ENCODE measurements around the gene CRIP1. TPM values are rescaled to one million over a fixed set of nuclear protein-coding genes. Genes with fewer than 3 reads are reported as not detected.

Gene CRIP1
- total RNA-seq, 1 donor from 2014 or later: 7.0 TPM

- TF ChIP-seq CTCF (conservative IDR thresholded peaks at IDR 0.05; ENCODE audit: low read depth, low read length): no peak
These were observed 9.5 kb downstream of the CRIP1 start for GRCh38 chr14:105495990-105496830.

GRCh38 chr14:105496831-105497591, 10.3 kb downstream of the CRIP1 start:
- no peak for TF ChIP-seq CTCF (conservative IDR thresholded peaks at IDR 0.05; ENCODE audit: low read depth, low read length)
- H3K4me3 ChIP-seq (ENCODE audit: low read depth, low read length): no peak overlapping the region
- DNase-seq (ENCODE audit: low read depth): no peak

More at GRCh38 chr14:105495990-105496830, 9.5 kb downstream of the CRIP1 start:
- no peak overlapping the region for H3K4me3 ChIP-seq (ENCODE audit: low read depth, low read length)
- no peak for DNase-seq (ENCODE audit: low read depth)

- H3K4me3 ChIP-seq (ENCODE audit: low read depth, low read length): no peak overlapping the region
- DNase-seq (ENCODE audit: low read depth): no peak
- no peak for TF ChIP-seq CTCF (conservative IDR thresholded peaks at IDR 0.05; ENCODE audit: low read depth, low read length)
These were observed 11.2 kb downstream of the CRIP1 start for GRCh38 chr14:105497671-105498429.

GRCh38 chr14:105498430-105499255, 12.0 kb downstream of the CRIP1 start:
- no peak for DNase-seq (ENCODE audit: low read depth)
- H3K4me3 ChIP-seq (ENCODE audit: low read depth, low read length): no peak overlapping the region
- no peak for TF ChIP-seq CTCF (conservative IDR thresholded peaks at IDR 0.05; ENCODE audit: low read depth, low read length)

- no peak for DNase-seq (ENCODE audit: low read depth)
- TF ChIP-seq CTCF (conservative IDR thresholded peaks at IDR 0.05; ENCODE audit: low read depth, low read length): no peak
- no peak overlapping the region for H3K4me3 ChIP-seq (ENCODE audit: low read depth, low read length)
These were observed 12.8 kb downstream of the CRIP1 start for GRCh38 chr14:105499256-105500035.

All from epithelial cell of proximal tubule (primary cell).